ENCODE measurements around the gene SCAMP5. TPM values are rescaled to one million over a fixed set of nuclear protein-coding genes. Genes with fewer than 3 reads are reported as not detected.

Gene SCAMP5
- total RNA-seq, 4 donors from 2014 or later, result 1.3 to 4.1 (median 2.6) TPM

GRCh38 chr15:75001310-75001709, 5.9 kb downstream of the SCAMP5 start:
- no peak for TF ChIP-seq CTCF (IDR thresholded peaks at IDR 0.05; ENCODE audit: low read depth)

- no peak for TF ChIP-seq CTCF (IDR thresholded peaks at IDR 0.05; ENCODE audit: low read depth)
These were observed 7.0 kb downstream of the SCAMP5 start for GRCh38 chr15:75002398-75002797.

DNA sequence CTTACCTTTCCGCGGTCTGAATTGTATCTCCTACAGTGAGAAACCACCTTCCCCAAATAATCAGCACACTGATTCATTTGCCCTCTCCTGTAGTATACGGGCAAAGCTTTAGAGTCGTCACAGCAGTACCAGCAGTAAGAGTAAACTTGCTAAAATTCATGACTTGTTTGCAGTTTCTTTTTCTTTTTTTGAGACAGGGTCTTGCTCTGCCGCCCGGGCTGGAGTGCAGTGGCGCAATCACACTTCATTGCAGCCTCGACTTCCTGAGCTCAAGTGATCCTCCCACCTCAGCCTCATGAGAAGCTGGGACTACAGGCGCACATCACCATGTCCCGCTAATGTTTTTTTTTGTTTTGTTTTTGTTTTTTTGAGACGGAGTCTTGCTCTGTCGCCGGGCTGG, 11.9 kb downstream of the SCAMP5 start:
- TF ChIP-seq CTCF (IDR thresholded peaks at IDR 0.05; ENCODE audit: low read depth), result no peak

GRCh38 chr15:75008221-75008625, 12.9 kb downstream of the SCAMP5 start:
- no peak for TF ChIP-seq CTCF (IDR thresholded peaks at IDR 0.05; ENCODE audit: low read depth)

- TF ChIP-seq CTCF (IDR thresholded peaks at IDR 0.05; ENCODE audit: low read depth), result no peak
These were observed 13.4 kb downstream of the SCAMP5 start for GRCh38 chr15:75008629-75009326.

GRCh38 chr15:75016431-75016830, 21.1 kb downstream of the SCAMP5 start:
- no peak for TF ChIP-seq CTCF (IDR thresholded peaks at IDR 0.05; ENCODE audit: low read depth)

GRCh38 chr15:75019916-75020315, 24.6 kb downstream of the SCAMP5 start:
- TF ChIP-seq CTCF (IDR thresholded peaks at IDR 0.05; ENCODE audit: low read depth), result no peak

Measured in subcutaneous adipose tissue (tissue), 4 donors.